HG03108 (cell line): ENCODE measurements around the gene MMP13.
"Not testable (repeated sequence)": the region's sequence is repeated elsewhere in the genome, so short reads cannot be mapped to it uniquely, and the experiment has no call there.

Experiments
- ATAC-seq: cut with Tn5 transposase; IDR thresholded peaks from one replicate; pipeline ENCODE4 v1.9.1; 2021; ENCODE audit warnings: moderate library complexity; ENCODE audit not compliant: unreplicated experiment

Gene MMP13

DNA sequence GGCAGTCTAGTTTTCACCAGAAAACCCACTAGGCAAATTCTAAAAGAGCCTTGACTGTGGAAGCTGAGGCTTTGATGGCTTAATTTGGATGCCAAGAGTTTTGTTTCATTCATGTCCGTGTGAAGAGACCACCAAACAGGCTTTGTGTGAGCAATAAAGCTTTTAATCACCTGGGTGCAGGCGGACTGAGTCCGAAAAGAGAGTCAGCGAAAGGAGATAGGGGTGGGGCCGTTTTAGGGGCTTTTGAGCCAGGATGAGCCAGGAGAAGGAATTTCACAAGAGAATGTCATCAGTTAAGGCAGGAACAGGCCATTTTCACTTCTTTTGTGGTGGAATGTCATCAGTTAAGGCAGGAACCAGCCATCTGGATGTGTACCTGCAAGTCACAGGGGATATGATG, 51.6 kb downstream of the MMP13 start:
- ATAC-seq = not testable (repeated sequence)

DNA sequence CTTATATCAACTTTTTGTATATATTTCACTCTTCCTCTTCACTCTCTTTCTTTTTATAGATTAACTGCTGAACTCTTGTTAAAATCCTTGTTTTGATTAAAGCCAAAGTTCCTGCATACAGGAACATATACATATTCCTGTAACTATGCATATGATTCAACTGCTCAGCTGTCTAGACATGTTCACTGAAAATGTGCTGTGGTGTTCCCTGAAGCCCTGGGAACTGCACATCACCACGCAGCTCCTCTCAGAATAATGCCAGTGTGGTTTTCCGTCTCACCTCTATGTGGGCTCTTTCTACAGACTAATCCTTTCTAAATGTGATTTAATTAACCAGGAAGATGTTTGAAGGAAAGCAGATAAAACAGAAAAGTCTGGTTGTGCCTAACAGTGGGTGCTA, 55.2 kb downstream of the MMP13 start:
- ATAC-seq = no peak
